NCI-H1694 (cell line): Measurements from ENCODE around the gene DNAAF8.

Experiments used
- DNase-seq: peaks from one replicate; lab custom pipeline; 2025; lab: John Stamatoyannopoulos, UW

The DNAAF8 gene

GRCh38 chr16:4752351-4753100 is 18.2 kb downstream of the DNAAF8 start:
- DNase-seq: no peak

GRCh38 chr16:4753227-4753626 is 18.9 kb downstream of the DNAAF8 start:
- no peak for DNase-seq

- DNase-seq: no peak
Observed at GRCh38 chr16:4754865-4755264, 20.5 kb downstream of the DNAAF8 start.

- no peak for DNase-seq
Observed at GRCh38 chr16:4755687-4756086, 21.4 kb downstream of the DNAAF8 start.

- no peak for DNase-seq
Observed at GRCh38 chr16:4760221-4760910, 26.0 kb downstream of the DNAAF8 start.

- no peak for DNase-seq
Observed at GRCh38 chr16:4762205-4762604, 27.9 kb downstream of the DNAAF8 start.

- no peak for DNase-seq
Observed at GRCh38 chr16:4763791-4764190, 29.5 kb downstream of the DNAAF8 start.

- no peak for DNase-seq
Observed at GRCh38 chr16:4765511-4766474, 31.5 kb downstream of the DNAAF8 start.

GRCh38 chr16:4766875-4767628 is 32.7 kb downstream of the DNAAF8 start, which contains the start of gene ZNF500:
TSS of gene ZNF500 (minus strand) at chr16:4767162. CDS start at chr16:4765978, 1,184 bp downstream.
- DNase-seq: peak; percentile 93

- no peak for DNase-seq
Observed at GRCh38 chr16:4767872-4768548, 33.7 kb downstream of the DNAAF8 start.

- peak; percentile 88 for DNase-seq
Observed at GRCh38 chr16:4768549-4769305, 34.4 kb downstream of the DNAAF8 start.

- DNase-seq: no peak
Observed at GRCh38 chr16:4769306-4769638, 34.9 kb downstream of the DNAAF8 start.

- no peak for DNase-seq
Observed at GRCh38 chr16:4771646-4772045, 37.3 kb downstream of the DNAAF8 start.

GRCh38 chr16:4772351-4772750 is 38.0 kb downstream of the DNAAF8 start:
- no peak for DNase-seq

- DNase-seq: no peak
Observed at GRCh38 chr16:4775005-4775404, 40.7 kb downstream of the DNAAF8 start.

- no peak for DNase-seq
Observed at GRCh38 chr16:4776141-4776705, 41.9 kb downstream of the DNAAF8 start.

GRCh38 chr16:4777339-4778049 is 43.2 kb downstream of the DNAAF8 start:
- DNase-seq: no peak

GRCh38 chr16:4778050-4778392 is 43.7 kb downstream of the DNAAF8 start:
- no peak for DNase-seq

GRCh38 chr16:4780235-4780634 is 45.9 kb downstream of the DNAAF8 start:
- DNase-seq: no peak
